ENCODE measurements around the gene CADPS2. TPM values are rescaled to one million over a fixed set of nuclear protein-coding genes. Genes with fewer than 3 reads are reported as not detected.

CADPS2 gene
- total and polyA plus RNA-seq, 2 donors (not counting 1 experiment from before 2014, with no cell fraction given), result not detected

DNA sequence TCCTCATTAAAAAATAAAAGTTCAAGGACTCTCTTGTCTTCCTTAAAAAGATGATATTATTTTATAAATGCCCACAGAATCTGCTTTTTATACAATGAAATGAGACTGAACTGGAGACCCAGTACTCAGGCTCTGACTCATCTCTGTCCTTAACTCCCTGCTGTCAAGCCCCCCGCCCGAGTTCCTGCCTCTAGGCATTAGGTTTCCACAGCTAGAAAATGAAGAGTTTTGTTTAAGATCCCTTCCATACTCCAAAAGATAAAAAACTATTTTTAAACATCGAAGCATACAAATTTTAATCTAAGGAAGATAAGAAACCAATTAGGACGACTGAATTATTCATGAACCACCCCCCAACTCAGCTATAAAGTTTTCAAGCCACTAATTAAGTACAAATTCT is 484.0 kb downstream of the CADPS2 start:
- intact Hi-C loops (cut with micrococcal nuclease), result no loop called here
- 50% methylated on average over 2 of the region's 4 CpGs for WGBS (ENCODE audit: insufficient coverage)
- no peaks in the 10 kb centered on the region for H3K4me1 Mint-ChIP-seq

DNA sequence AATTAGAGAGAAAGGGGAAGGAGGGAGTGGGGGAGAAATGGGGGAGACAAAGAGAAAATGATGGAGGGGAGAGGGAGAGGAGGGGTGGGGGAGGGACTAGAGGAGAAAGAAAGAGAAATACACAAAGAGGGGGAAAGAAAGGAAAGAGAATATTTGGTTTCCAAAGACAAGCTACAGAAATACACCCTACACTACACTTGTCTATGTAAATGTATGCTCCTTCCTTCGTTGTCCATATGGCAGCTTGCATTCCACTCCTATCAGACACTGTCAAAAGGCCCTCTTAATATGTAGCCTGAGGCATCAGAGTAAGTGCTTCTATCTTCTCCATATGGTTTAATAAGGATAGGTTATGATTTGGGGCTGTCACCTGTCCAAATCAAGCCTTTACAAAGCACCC is 488.9 kb downstream of the CADPS2 start:
- CTCF ChIA-PET, result no interaction called here
- no peaks in the 10 kb centered on the region for H4K20me1 ChIP-seq (ENCODE audit: control insufficient read depth, insufficient read depth, low read length, poor library complexity, severe bottlenecking)
- WGBS (ENCODE audit: insufficient coverage), result no CpG with 5 or more reads among the region's 1 CpG
- H3K4me1 ChIP-seq (ENCODE audit: control insufficient read depth in 2 of 2, insufficient read depth in 2 of 2, low read length in 2 of 2), result no peaks in the 10 kb centered on the region
- no peak for ATAC-seq (ENCODE audit: low read depth)
- Mint-ChIP-seq H3K4me1 (no peaks in the 10 kb centered on the region), H3K27ac (no peak overlapping the region), H3K9me3 (ENCODE audit: insufficient read depth) (no peaks in the 10 kb centered on the region), H3K27me3 (no peaks in the 10 kb centered on the region), H3K4me3 (no peak overlapping the region)
- no peak overlapping the region for H2AFZ ChIP-seq (ENCODE audit: insufficient read depth, low read depth, low read length, poor library complexity, severe bottlenecking)
- H3K27ac ChIP-seq (ENCODE audit: low read length in 2 of 2), result no peak overlapping the region
- no peaks in the 10 kb centered on the region for H3K79me2 ChIP-seq (ENCODE audit: control insufficient read depth, insufficient read depth, low read length)
- H3K36me3 ChIP-seq (replicated peaks in 1 of 2; ENCODE audit: control extremely low read depth in 1 of 2, control insufficient read depth in 1 of 2, extremely low read depth in 1 of 2, insufficient read depth in 2 of 2, low read length in 1 of 2), result no peaks in the 10 kb centered on the region
- H3K4me3 ChIP-seq (ENCODE audit: control extremely low read depth in 1 of 5, extremely low read depth in 1 of 5, insufficient read depth in 1 of 5, low read depth in 2 of 5, low read length in 4 of 5), result no peak overlapping the region
- no peak overlapping the region for H3K9ac ChIP-seq (ENCODE audit: low read length)
- no peak overlapping the region for H3K4me2 ChIP-seq (replicated peaks; ENCODE audit: low read depth, low read length, poor library complexity, severe bottlenecking)
- intact Hi-C loops (cut with micrococcal nuclease), result no loop called here
- TF ChIP-seq EZH2 (IDR thresholded peaks at IDR 0.05; ENCODE audit: borderline replicate concordance, insufficient read depth, low read depth, low read length, poor library complexity, severe bottlenecking), result no peak
- TF ChIP-seq CTCF (IDR thresholded peaks at IDR 0.05), result no peak
- H3K9me3 ChIP-seq (ENCODE audit: control extremely low read depth in 1 of 3, control insufficient read depth in 2 of 3, insufficient read depth in 1 of 3, low read length in 2 of 3), result no peaks in the 10 kb centered on the region
- DNase-seq, result no peak
- POLR2A ChIA-PET, result no interaction called here
- no peaks in the 10 kb centered on the region for H3K27me3 ChIP-seq (replicated peaks in 1 of 4; ENCODE audit: control extremely low read depth in 1 of 4, control insufficient read depth in 3 of 4, insufficient read depth in 4 of 4, low read length in 3 of 4)

More for the DNA sequence above, 484.0 kb downstream of the CADPS2 start:
- Histone ChIP-seq H4K20me1 (ENCODE audit: control insufficient read depth, insufficient read depth, low read length, poor library complexity, severe bottlenecking) (no peaks in the 10 kb centered on the region), H2AFZ (ENCODE audit: insufficient read depth, low read depth, low read length, poor library complexity, severe bottlenecking) (no peak overlapping the region), H3K4me1 (ENCODE audit: control insufficient read depth in 2 of 2, insufficient read depth in 2 of 2, low read length in 2 of 2) (no peaks in the 10 kb centered on the region), H3K36me3 (replicated peaks in 1 of 2; ENCODE audit: control extremely low read depth in 1 of 2, control insufficient read depth in 1 of 2, extremely low read depth in 1 of 2, insufficient read depth in 2 of 2, low read length in 1 of 2) (no peaks in the 10 kb centered on the region), H3K9me3 (ENCODE audit: control extremely low read depth in 1 of 3, control insufficient read depth in 2 of 3, insufficient read depth in 1 of 3, low read length in 2 of 3) (no peaks in the 10 kb centered on the region), H3K27me3 (replicated peaks in 1 of 4; ENCODE audit: control extremely low read depth in 1 of 4, control insufficient read depth in 3 of 4, insufficient read depth in 4 of 4, low read length in 3 of 4) (no peaks in the 10 kb centered on the region), H3K4me3 (ENCODE audit: control extremely low read depth in 1 of 5, extremely low read depth in 1 of 5, insufficient read depth in 1 of 5, low read depth in 2 of 5, low read length in 4 of 5) (no peak overlapping the region), H3K4me2 (replicated peaks; ENCODE audit: low read depth, low read length, poor library complexity, severe bottlenecking) (no peak overlapping the region), H3K9ac (ENCODE audit: low read length) (no peak overlapping the region), H3K79me2 (ENCODE audit: control insufficient read depth, insufficient read depth, low read length) (no peaks in the 10 kb centered on the region), H3K27ac (ENCODE audit: low read length in 2 of 2) (no peak overlapping the region)
- ChIA-PET POLR2A (no interaction called here), CTCF (no interaction called here)
- H3K4me3 Mint-ChIP-seq, result no peak overlapping the region
- no peak for ATAC-seq (ENCODE audit: low read depth)
- no peak for DNase-seq
- no peak overlapping the region for H3K27ac Mint-ChIP-seq
- H3K27me3 Mint-ChIP-seq, result no peaks in the 10 kb centered on the region
- H3K9me3 Mint-ChIP-seq (ENCODE audit: insufficient read depth), result peaks cover 1% of the 10 kb centered on the region
- no peak for TF ChIP-seq CTCF (IDR thresholded peaks at IDR 0.05)
- TF ChIP-seq EZH2 (IDR thresholded peaks at IDR 0.05; ENCODE audit: borderline replicate concordance, insufficient read depth, low read depth, low read length, poor library complexity, severe bottlenecking), result no peak
